K562 (cell line): ENCODE data around the gene ENO2. TPM values are rescaled to one million over a fixed set of nuclear protein-coding genes. Genes with fewer than 3 reads are reported as not detected.

Experiments used
- ATAC-seq: fragments of 200-7000 bp; cut with Tn5 transposase; 3 replicates; pipeline ENCODE4 v1.9.1; 2020; ENCODE audit warnings: moderate library complexity
- BruUV-seq: library from RNA; stranded (reverse); fragments of 400-500 nt; replicated peaks from 2 replicates; lab custom pipeline; 2021; lab: Mats Ljungman, UMichigan
- CTCF ChIA-PET: fragments of 300-600 bp; formaldehyde crosslinking; extraction: SDS; loops from one replicate; lab custom pipeline; 2021; ENCODE audit warnings: low intra/inter-chr PET ratio; lab: Yijun Ruan, JAX
- POLR2A ChIA-PET: fragments of 300-600, 350-650 bp; sonication (Branson Sonifier 250); formaldehyde crosslinking; extraction: SDS; loops from one replicate; lab custom pipeline; 2021; ENCODE audit warnings: antibody characterized with exemption, inconsistent platforms; lab: Yijun Ruan, JAX
- DNase-seq, 4 experiments: peaks; one replicate each; pipeline versions ENCODE4 v3.0.0 to v3.0.0-alpha.2; 2011 to 2018; ENCODE audit warnings: low spot score in 3 of 4, mixed read lengths in 3 of 4; ENCODE audit errors: extremely low read depth in 1 of 4
- FAIRE-seq: peaks from 2 replicates; lab custom pipeline; 2011; peaks lifted over from hg19 to GRCh38; lab: Jason Lieb, UNC
- H2AFZ ChIP-seq: 2 replicates; pipeline ENCODE4 v1.6.0; 2011; ENCODE audit warnings: low read depth, low read length, control low read depth, inconsistent platforms
- H3K27ac ChIP-seq: fragments of 200-600 bp; 3 replicates; pipeline ENCODE4 v1.8.0; 2011; ENCODE audit warnings: low read depth, mild to moderate bottlenecking, control low read depth, inconsistent platforms, low read length, moderate library complexity, mixed read lengths; ENCODE audit errors: extremely low read depth
- H3K27me3 ChIP-seq, 2 experiments: fragments of 300-600 bp in 1 of 2; 2 replicates in 1 of 2; 3 replicates in 1 of 2; pipeline versions ENCODE4 v1.6.0 to v1.8.0; 2011; ENCODE audit warnings: inconsistent platforms in 2 of 2, low read length in 2 of 2, mild to moderate bottlenecking in 1 of 2, mixed read lengths in 1 of 2, moderate library complexity in 1 of 2; ENCODE audit not compliant: control insufficient read depth in 2 of 2, insufficient read depth in 2 of 2
- H3K36me3 ChIP-seq: fragments of 300-600 bp; 3 replicates; pipeline ENCODE4 v1.8.0; 2011; ENCODE audit warnings: mild to moderate bottlenecking, low read length, inconsistent platforms; ENCODE audit not compliant: control insufficient read depth, insufficient read depth
- H3K4me1 ChIP-seq, 2 experiments: fragments of 200-600 bp in 1 of 2; replicated peaks in 1 of 2; 2 replicates in 1 of 2; 3 replicates in 1 of 2; pipeline versions ENCODE4 v1.5.1 to v1.8.0; 2011; ENCODE audit warnings: inconsistent platforms in 2 of 2, low read length in 2 of 2, mild to moderate bottlenecking in 1 of 2, mixed read lengths in 1 of 2, moderate library complexity in 1 of 2; ENCODE audit not compliant: control insufficient read depth in 2 of 2, insufficient read depth in 2 of 2
- H3K4me2 ChIP-seq: 2 replicates; pipeline ENCODE4 v1.6.1; 2011; ENCODE audit warnings: low read length, control low read depth, inconsistent platforms, mixed read lengths; ENCODE audit not compliant: insufficient read depth
- H3K4me3 ChIP-seq: fragments of 200-600 bp; sonication (generic), shearing (Covaris generic); 2 replicates; pipeline ENCODE4 v1.5.1; 2016; ENCODE audit warnings: control low read depth, inconsistent platforms
- H3K79me2 ChIP-seq: fragments of 200-600 bp; 3 replicates; pipeline ENCODE4 v1.8.0; 2011; ENCODE audit warnings: low read length, inconsistent platforms; ENCODE audit not compliant: control insufficient read depth, insufficient read depth
- H3K9ac ChIP-seq, 2 experiments: 2 replicates each; pipeline versions ENCODE4 v1.6.0 to v1.6.1; 2011; ENCODE audit warnings: low read depth in 2 of 2, low read length in 2 of 2, control low read depth in 1 of 2, inconsistent platforms in 1 of 2, mild to moderate bottlenecking in 1 of 2, mixed read lengths in 1 of 2; ENCODE audit not compliant: insufficient read depth in 1 of 2
- H3K9me1 ChIP-seq: one replicate; pipeline ENCODE4 v1.6.0; 2011; ENCODE audit warnings: inconsistent platforms, mild to moderate bottlenecking, low read length, moderate library complexity; ENCODE audit not compliant: control insufficient read depth, insufficient read depth
- H3K9me3 ChIP-seq: replicated peaks from 2 replicates; pipeline ENCODE4 v1.5.1; 2011; ENCODE audit warnings: low read depth, low read length, inconsistent platforms; ENCODE audit not compliant: control insufficient read depth, insufficient read depth
- H4K20me1 ChIP-seq: replicated peaks from 2 replicates; pipeline ENCODE4 v1.6.1; 2011; ENCODE audit warnings: low read length, inconsistent platforms, mixed read lengths; ENCODE audit not compliant: control insufficient read depth, insufficient read depth
- CBFB ChIP-seq: sonication (generic); formaldehyde crosslinking; IDR thresholded peaks from 2 replicates; pipeline ENCODE4 v1.4.0; 2020; ENCODE audit warnings: mild to moderate bottlenecking, missing genetic modification reagents
- DNMT1 ChIP-seq: fragments of 450-650 bp; IDR thresholded peaks from 2 replicates; pipeline ENCODE4 v1.6.1; 2016; ENCODE audit warnings: antibody characterized with exemption, mild to moderate bottlenecking
- TARDBP ChIP-seq: fragments of 450-650 bp; IDR thresholded peaks from 2 replicates; pipeline ENCODE4 v1.6.1; 2016
- U2AF1 ChIP-seq: fragments of 200-400 bp; formaldehyde crosslinking; optimal IDR thresholded peaks from 2 replicates; pipeline ENCODE3; 2017; ENCODE audit warnings: mild to moderate bottlenecking, low read depth, low read length, moderate library complexity
- ZNF668 ChIP-seq: fragments of 250-450 bp; sonication (Bioruptor Pico); IDR thresholded peaks from 2 replicates; pipeline ENCODE4 v1.8.0; 2022; ENCODE audit warnings: mild to moderate bottlenecking, inconsistent platforms
- WGBS: fragments of 100-300 bp; shearing (Covaris generic); methylation state at CpG from one replicate; pipeline ENCODE4 v1.1.6; 2016; ENCODE audit warnings: low coverage, mixed read lengths; ENCODE audit not compliant: insufficient coverage; ENCODE audit errors: missing lambda C conversion rate; 5-methylcytosine and 5-hydroxymethylcytosine counted together
- in situ Hi-C: fragments of 300-500 bp; cut with MboI; formaldehyde crosslinking; loops from 4 replicates; pipeline ENCODE4 v1.15.0; 2018; ENCODE audit warnings: inconsistent platforms, mixed read lengths
- intact Hi-C: fragments of 100-400 bp; cut with micrococcal nuclease; formaldehyde crosslinking; loops from 2 replicates; pipeline ENCODE4 v1.14.2; 2022
- polyA plus RNA-seq, 8 experiments: library from polyadenylated mRNA; depleted of rRNA in 4 of 8; stranded (reverse) in 5 of 8; unstranded in 3 of 8; fragments of >200 nt; fragmentation: Nextera tagmentation in 2 of 8; fragmentation: Illumina TruSeq in 1 of 8; extraction: Ambion mirVana in 2 of 8; extraction: Trizol in 1 of 8; gene quantifications; 2 replicates each; pipeline versions ENCODE4 v1.2.1 to v1.2.3, GENCODE V29; 2011 to 2014; ENCODE audit warnings: inconsistent platforms in 1 of 8, missing spikeins in 1 of 8
- total RNA-seq, 7 experiments: library from RNA; depleted of rRNA in 6 of 7; stranded (reverse); fragments of >200 nt in 6 of 7; fragmentation: Illumina TruSeq in 2 of 7; extraction: Trizol in 2 of 7; gene quantifications; 2 replicates each; pipeline versions ENCODE4 v1.2.1 to v1.2.3, GENCODE V29; 2011 to 2021; ENCODE audit warnings: low replicate concordance in 1 of 7
- TF ChIP-seq, protein P1 (sequence below): fragments of 250-450 bp; sonication (Bioruptor Pico); IDR thresholded peaks from 2 replicates; pipeline ENCODE4 v1.4.0; 2020; ENCODE audit warnings: borderline replicate concordance
- TF ChIP-seq, protein P2 (sequence below): sonication (generic); formaldehyde crosslinking; IDR thresholded peaks from 2 replicates; pipeline ENCODE4 v1.8.0; 2022; ENCODE audit warnings: mild to moderate bottlenecking, missing genetic modification reagents
- TF ChIP-seq, protein P3 (sequence below): fragments of 450-650 bp; IDR thresholded peaks from 2 replicates; pipeline ENCODE4 v1.6.1; 2016

The ENO2 gene
- total and polyA plus RNA-seq, 9 of the 15 experiments (the other 6 are each of a cell fraction or from before 2014, with no cell fraction given) = 10.9 to 43.3 (median 21.0) TPM

DNA sequence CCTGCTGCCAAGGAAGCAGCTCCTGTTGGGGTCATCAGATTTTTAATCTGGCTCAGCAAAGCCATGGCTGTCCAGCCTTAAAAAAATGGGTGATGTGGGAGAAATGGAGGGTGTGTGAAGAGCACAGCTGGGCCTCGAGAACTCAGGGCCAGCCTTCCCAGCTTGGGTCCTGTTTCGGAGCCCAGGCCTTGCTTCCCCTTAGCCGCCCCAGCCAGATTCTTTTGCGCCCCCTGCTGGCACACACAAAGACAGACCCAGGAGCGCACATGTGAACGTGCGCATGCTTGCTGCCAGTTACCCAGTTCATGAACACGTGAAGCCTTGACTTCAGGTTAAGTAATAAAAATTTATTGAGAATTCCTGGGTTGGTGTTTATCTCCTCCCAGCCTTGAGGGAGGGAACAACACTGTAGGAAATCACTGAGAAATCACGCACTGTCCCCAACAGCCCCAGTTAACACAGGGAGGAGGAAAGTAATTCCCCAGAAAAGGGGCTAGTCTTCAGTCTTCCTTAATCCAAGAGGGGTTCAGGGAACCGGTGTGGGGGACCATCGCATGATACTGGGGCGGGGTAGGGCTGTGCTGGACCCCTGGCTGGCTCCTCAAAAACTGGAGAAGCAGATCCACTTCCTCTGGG, 50.8 kb downstream of the ENO2 start (continued):
- TF ChIP-seq ZNF668 (CRISPR knock-in tag) (peak; percentile 46; the same call in 1 of the 2 replicates), DNMT1 (no peak), U2AF1 (no peak), CBFB (CRISPR knock-in tag) (no peak), TARDBP (no peak; the same call in 1 of the 2 replicates)

DNA sequence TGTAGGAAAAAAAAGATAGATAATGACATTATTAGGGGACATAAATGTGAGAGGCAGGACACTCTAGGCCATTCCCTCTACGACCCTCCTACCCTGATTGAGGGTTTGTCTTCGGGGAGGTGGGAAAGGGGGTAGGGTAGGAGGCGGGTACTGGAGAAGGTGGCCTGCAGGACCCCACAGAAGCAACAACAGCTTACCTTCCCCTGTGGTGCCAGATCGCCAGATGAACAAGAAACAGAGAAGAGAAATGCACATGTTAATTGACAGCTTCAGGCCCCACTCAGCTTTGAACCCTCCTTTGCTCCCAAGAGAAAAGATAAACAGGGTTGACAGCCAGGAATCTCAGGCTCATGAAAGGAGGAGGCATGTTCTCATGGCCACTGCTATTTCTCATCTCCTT, 51.3 kb downstream of the ENO2 start:
- Histone ChIP-seq H3K9me1 (no peaks in the 10 kb centered on the region), H2AFZ (no peak overlapping the region), H3K4me3 (no peak overlapping the region), H4K20me1 (no peaks in the 10 kb centered on the region), H3K79me2 (peaks cover 46% of the 10 kb centered on the region), H3K9ac (peak overlapping the region; percentile 31 to 51; a peak in 3 of 4 replicates), H3K9me3 (no peaks in the 10 kb centered on the region), H3K27me3 (no peaks in the 10 kb centered on the region), H3K4me1 (peaks cover 54 to 67% of the 10 kb centered on the region in 2 experiments), H3K36me3 (peaks cover 49% of the 10 kb centered on the region), H3K27ac (peak overlapping the region; percentile 83), H3K4me2 (peak overlapping the region; percentile 9; the same call in 1 of the 2 replicates)
- BruUV-seq = no TSS peak
- in situ Hi-C loops = no loop called here
- intact Hi-C loops = loop anchor here (1.0 to 10.0 kb wide), 2 partner anchors 21 to 219 kb away; partner anchors contain the start of genes C12orf57 and PEX5
- no peak for DNase-seq
- no peak for FAIRE-seq
- ChIA-PET CTCF (interaction anchor here (1.0 to 2.1 kb wide), 4 partner anchors 19 to 97 kb away, joined by 3 to 12 read pairs (median 5); partner anchors contain the start of gene C12orf57), POLR2A (interaction anchor here (0.6 to 1.6 kb wide), 5 partner anchors 21 to 139 kb away, joined by 3 to 6 read pairs (median 3); partner anchors contain the start of genes C12orf57 and RNU7-1)
- TF ChIP-seq, protein P1, sequence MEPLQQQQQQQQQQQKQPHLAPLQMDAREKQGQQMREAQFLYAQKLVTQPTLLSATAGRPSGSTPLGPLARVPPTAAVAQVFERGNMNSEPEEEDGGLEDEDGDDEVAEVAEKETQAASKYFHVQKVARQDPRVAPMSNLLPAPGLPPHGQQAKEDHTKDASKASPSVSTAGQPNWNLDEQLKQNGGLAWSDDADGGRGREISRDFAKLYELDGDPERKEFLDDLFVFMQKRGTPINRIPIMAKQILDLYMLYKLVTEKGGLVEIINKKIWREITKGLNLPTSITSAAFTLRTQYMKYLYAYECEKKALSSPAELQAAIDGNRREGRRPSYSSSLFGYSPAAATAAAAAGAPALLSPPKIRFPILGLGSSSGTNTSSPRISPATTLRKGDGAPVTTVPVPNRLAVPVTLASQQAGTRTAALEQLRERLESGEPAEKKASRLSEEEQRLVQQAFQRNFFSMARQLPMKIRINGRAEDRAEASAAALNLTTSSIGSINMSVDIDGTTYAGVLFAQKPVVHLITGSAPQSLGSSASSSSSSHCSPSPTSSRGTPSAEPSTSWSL (CRISPR knock-in tag) = no peak
- TF ChIP-seq, protein P2, sequence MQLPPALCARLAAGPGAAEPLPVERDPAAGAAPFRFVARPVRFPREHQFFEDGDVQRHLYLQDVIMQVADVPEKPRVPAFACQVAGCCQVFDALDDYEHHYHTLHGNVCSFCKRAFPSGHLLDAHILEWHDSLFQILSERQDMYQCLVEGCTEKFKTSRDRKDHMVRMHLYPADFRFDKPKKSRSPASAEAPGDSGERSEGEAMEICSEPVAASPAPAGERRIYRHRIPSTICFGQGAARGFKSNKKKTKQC (CRISPR knock-in tag) = no peak
- TF ChIP-seq U2AF1 = no peak
- TF ChIP-seq, protein P3, sequence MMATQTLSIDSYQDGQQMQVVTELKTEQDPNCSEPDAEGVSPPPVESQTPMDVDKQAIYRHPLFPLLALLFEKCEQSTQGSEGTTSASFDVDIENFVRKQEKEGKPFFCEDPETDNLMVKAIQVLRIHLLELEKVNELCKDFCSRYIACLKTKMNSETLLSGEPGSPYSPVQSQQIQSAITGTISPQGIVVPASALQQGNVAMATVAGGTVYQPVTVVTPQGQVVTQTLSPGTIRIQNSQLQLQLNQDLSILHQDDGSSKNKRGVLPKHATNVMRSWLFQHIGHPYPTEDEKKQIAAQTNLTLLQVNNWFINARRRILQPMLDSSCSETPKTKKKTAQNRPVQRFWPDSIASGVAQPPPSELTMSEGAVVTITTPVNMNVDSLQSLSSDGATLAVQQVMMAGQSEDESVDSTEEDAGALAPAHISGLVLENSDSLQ = peak; percentile 68
- 44% methylated on average over 4 of the region's 4 CpGs for WGBS
- ATAC-seq = no peak
